ENCODE data around the gene C16orf54. TPM values are rescaled to one million over a fixed set of nuclear protein-coding genes. Genes with fewer than 3 reads are reported as not detected.
"Not testable (repeated sequence)": the region's sequence is repeated elsewhere in the genome, so short reads cannot be mapped to it uniquely, and the experiment has no call there.

The C16orf54 gene
- total and polyA plus RNA-seq, 11 donors = 0.15 to 4.2 (median 0.51) TPM

DNA sequence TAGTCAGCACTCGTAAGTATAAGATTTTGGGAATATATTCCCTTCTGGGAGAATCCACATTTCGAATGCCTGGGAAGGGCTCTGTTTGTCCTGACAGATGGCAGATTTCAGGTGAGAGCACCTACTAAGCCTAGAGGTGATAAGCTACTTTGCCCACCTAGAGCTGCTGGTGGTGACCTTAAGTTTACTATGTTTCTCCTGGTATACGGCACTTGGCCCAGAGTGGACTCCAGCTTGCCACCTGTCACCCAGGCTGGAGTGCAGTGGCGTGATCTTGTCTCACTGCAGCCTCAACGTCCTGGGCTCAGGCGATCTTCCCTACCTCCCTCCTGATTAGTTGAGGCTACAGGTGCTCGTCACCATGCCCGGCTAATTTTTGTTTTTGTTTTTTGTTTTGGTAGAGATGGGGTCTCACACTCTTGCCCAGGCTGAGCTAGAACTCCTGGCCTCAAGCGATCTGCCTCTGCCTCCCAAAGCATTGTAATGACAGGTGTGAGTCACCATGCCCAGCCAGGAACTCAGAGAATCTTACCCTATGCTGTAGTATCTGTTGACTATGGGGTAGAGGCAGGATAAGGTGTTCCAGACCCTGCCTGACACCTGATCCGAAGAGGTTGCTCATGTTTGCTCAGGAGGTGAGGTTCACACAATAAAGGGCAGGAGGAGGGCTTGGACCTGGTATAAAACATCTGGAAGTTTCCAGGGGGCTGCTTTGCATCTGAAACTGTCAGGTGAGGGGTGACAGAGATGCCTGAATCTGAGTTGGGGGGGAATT, 32.0 kb upstream of the C16orf54 start, which contains the start of gene ZG16:
Gene ZG16 (plus strand): TSS at position 681 of the 775 bp plus-strand sequence. CDS start 1,011 bp downstream, outside the sequence.
- Histone ChIP-seq H3K9me3 (no peaks in the 10 kb centered on the region), H3K4me3 (no peak within 1 kb of the TSS), H3K27ac (no peak within 1 kb of the TSS), H3K4me1 (no peaks in the 10 kb centered on the region), H3K27me3 (peaks cover 0 to 6% (median 0%) of the 10 kb centered on the region in 9 donors), H3K36me3 (no peaks in the 10 kb centered on the region)
- no peak for ATAC-seq
- no peak for DNase-seq
- WGBS, 4 donors = 64 to 80% (median 76%) methylated on average over 9 to 10 of the region's 10 CpGs
- no peak for TF ChIP-seq POLR2A (IDR thresholded peaks at IDR 0.05)
- intact Hi-C loops (cut with DNase I) = loop anchor here in 2 of 10 donors (2.0 to 10.0 kb wide), 2 partner anchors 53 to 83 kb away; no protein-coding TSS in a partner anchor

DNA sequence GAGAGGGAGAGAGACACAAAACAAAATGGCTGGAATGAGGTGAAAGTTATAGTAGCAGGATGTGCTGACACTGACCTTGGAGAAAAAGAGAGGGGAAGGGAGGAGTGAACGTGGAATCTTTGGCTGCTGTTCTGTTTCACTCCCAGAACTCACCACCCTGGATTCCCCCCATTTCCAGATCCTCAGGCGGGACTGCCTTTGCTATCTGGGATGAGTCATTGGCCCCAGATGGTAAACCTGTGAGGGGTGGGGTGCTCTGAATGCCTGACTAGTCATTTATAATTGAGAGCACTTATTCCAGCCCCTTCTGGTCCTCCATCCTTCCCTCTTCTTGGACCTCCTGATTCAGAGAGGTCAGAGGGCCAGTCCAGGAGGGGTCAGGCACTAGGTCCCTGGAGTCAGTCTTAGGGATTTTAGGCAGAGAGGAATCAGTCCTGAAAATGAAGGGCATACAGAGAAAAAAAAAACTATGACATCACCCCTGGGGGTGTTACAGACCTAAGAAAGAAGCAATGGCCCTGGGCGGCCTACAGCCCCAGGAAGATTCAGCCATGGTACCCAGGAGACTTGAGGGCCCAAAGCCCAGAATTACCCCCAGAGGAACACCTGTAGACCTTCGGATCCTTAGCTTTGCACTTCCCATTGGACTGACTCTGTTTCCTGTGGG, 30.1 kb upstream of the C16orf54 start:
- TF ChIP-seq, protein P1, sequence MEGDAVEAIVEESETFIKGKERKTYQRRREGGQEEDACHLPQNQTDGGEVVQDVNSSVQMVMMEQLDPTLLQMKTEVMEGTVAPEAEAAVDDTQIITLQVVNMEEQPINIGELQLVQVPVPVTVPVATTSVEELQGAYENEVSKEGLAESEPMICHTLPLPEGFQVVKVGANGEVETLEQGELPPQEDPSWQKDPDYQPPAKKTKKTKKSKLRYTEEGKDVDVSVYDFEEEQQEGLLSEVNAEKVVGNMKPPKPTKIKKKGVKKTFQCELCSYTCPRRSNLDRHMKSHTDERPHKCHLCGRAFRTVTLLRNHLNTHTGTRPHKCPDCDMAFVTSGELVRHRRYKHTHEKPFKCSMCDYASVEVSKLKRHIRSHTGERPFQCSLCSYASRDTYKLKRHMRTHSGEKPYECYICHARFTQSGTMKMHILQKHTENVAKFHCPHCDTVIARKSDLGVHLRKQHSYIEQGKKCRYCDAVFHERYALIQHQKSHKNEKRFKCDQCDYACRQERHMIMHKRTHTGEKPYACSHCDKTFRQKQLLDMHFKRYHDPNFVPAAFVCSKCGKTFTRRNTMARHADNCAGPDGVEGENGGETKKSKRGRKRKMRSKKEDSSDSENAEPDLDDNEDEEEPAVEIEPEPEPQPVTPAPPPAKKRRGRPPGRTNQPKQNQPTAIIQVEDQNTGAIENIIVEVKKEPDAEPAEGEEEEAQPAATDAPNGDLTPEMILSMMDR (IDR thresholded peaks at IDR 0.05) = no peak
- no peak for TF ChIP-seq POLR2A (IDR thresholded peaks at IDR 0.05)
- ATAC-seq = no peak
- intact Hi-C loops (cut with DNase I) = loop anchor here in 1 of 10 donors (10.0 kb wide), 1 partner anchor 81 kb away; no protein-coding TSS in a partner anchor
- Histone ChIP-seq H3K36me3 (no peaks in the 10 kb centered on the region), H3K27me3 (peaks cover 0 to 6% (median 0%) of the 10 kb centered on the region in 9 donors), H3K4me3 (no peak overlapping the region), H3K9me3 (no peaks in the 10 kb centered on the region), H3K4me1 (no peaks in the 10 kb centered on the region), H3K27ac (no peak overlapping the region)
- DNase-seq = no peak
- WGBS, 4 donors = 58 to 71% (median 68%) methylated on average over 4 of the region's 4 CpGs

DNA sequence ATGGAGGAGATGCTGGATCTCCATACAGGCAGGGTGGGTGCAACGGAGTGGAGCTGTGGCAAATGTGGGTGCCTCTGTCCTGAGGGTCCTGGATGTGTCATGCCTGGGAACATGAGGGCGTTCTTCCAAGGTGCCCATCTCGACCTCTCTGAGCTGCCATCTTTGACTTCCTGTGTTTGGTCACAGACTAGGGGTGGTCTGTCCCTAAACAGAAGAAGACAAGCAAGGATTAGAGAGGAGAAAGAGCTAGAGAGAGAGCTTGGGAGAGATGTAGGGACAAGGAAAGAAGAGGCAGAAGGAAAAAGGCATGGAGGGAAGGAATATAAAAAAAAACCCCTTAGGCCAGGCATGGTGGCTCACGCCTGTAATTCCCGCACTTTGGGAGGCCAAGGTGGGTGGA, 28.9 kb upstream of the C16orf54 start:
- H3K4me1 ChIP-seq = no peaks in the 10 kb centered on the region
- intact Hi-C loops (cut with DNase I) = loop anchor here in 1 of 10 donors (10.0 kb wide), 1 partner anchor 80 kb away; no protein-coding TSS in a partner anchor
- H3K27me3 ChIP-seq = peaks cover 0 to 3% (median 0%) of the 10 kb centered on the region in 9 donors
- DNase-seq (no peak), ATAC-seq (no peak)
- H3K36me3 ChIP-seq = no peaks in the 10 kb centered on the region
- no peak overlapping the region for H3K4me3 ChIP-seq
- no peaks in the 10 kb centered on the region for H3K9me3 ChIP-seq
- 83 to 92% (median 87%) methylated on average over 5 of the region's 5 CpGs for WGBS, 4 donors
- TF ChIP-seq, protein P1 (IDR thresholded peaks at IDR 0.05) = no peak
- TF ChIP-seq POLR2A (IDR thresholded peaks at IDR 0.05) = no peak
- no peak overlapping the region for H3K27ac ChIP-seq

DNA sequence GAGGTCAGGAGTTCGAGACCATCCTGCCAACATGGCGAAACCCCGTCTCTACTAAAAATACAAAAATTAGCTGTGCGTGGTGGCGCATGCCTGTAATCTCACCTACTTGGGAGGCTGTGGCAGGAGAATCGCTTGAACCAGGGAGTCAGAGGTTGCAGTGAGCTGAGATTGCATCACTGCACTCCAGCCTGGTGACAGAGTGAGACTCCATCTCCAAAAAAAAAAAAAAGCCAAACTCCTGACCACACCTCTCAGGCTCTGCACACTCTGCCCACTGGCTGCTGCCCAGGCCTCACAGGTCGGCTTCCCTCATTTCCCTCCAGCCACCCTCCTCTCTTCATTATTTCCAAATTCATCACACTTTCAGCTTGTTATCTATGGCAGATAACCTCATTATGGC, 26.5 kb upstream of the C16orf54 start:
- not testable (repeated sequence) for H3K36me3 ChIP-seq, H3K9me3 ChIP-seq, H3K4me3 ChIP-seq, H3K4me1 ChIP-seq, H3K27me3 ChIP-seq, ATAC-seq, DNase-seq, H3K27ac ChIP-seq
- intact Hi-C loops (cut with DNase I) = loop anchor here in 1 of 10 donors (10.0 kb wide), 1 partner anchor 78 kb away; no protein-coding TSS in a partner anchor
- 86% methylated on average over 7 of the region's 7 CpGs for WGBS, 4 donors

All from heart left ventricle (tissue), 16 donors.